Rectal smooth muscle tissue (tissue), 1 donor: ENCODE data around the gene FGF14.

Experiments used
- H3K27ac ChIP-seq: one replicate; pipeline ENCODE4 v1.7.0; 2013; ENCODE audit warnings: low read depth, low read length, inconsistent platforms
- H3K27me3 ChIP-seq: one replicate; pipeline ENCODE4 v1.7.0; 2013; ENCODE audit warnings: low read length; ENCODE audit not compliant: control insufficient read depth, insufficient read depth
- H3K36me3 ChIP-seq: one replicate; pipeline ENCODE4 v1.7.0; 2013; ENCODE audit warnings: low read length; ENCODE audit not compliant: control insufficient read depth, insufficient read depth
- H3K4me1 ChIP-seq: one replicate; pipeline ENCODE4 v1.7.0; 2013; ENCODE audit warnings: low read length; ENCODE audit not compliant: control insufficient read depth, insufficient read depth
- H3K4me3 ChIP-seq: one replicate; pipeline ENCODE4 v1.7.0; 2013; ENCODE audit warnings: low read length
- H3K9ac ChIP-seq: one replicate; pipeline ENCODE4 v1.7.0; 2013; ENCODE audit warnings: low read length

FGF14 gene

GRCh38 chr13:102295316-102296048, 106.4 kb downstream of the FGF14 start:
- no peaks in the 10 kb centered on the region for H3K27me3 ChIP-seq
- H3K27ac ChIP-seq = no peak overlapping the region
- H3K36me3 ChIP-seq = no peaks in the 10 kb centered on the region
- H3K4me1 ChIP-seq = no peaks in the 10 kb centered on the region
- no peak overlapping the region for H3K4me3 ChIP-seq
- no peak overlapping the region for H3K9ac ChIP-seq

GRCh38 chr13:102294407-102295018, 107.3 kb downstream of the FGF14 start:
- Histone ChIP-seq H3K4me3 (no peak overlapping the region), H3K9ac (no peak overlapping the region), H3K27ac (no peak overlapping the region), H3K27me3 (no peaks in the 10 kb centered on the region), H3K4me1 (no peaks in the 10 kb centered on the region), H3K36me3 (no peaks in the 10 kb centered on the region)

GRCh38 chr13:102293723-102294122, 108.1 kb downstream of the FGF14 start:
- Histone ChIP-seq H3K9ac (no peak overlapping the region), H3K27ac (no peak overlapping the region), H3K4me1 (no peaks in the 10 kb centered on the region), H3K36me3 (no peaks in the 10 kb centered on the region), H3K27me3 (no peaks in the 10 kb centered on the region), H3K4me3 (no peak overlapping the region)

- Histone ChIP-seq H3K9ac (no peak overlapping the region), H3K36me3 (no peaks in the 10 kb centered on the region), H3K27me3 (no peaks in the 10 kb centered on the region), H3K4me1 (no peaks in the 10 kb centered on the region), H3K4me3 (no peak overlapping the region), H3K27ac (no peak overlapping the region)
Measured at GRCh38 chr13:102291587-102292218, 110.1 kb downstream of the FGF14 start.

- no peaks in the 10 kb centered on the region for H3K4me1 ChIP-seq
- H3K36me3 ChIP-seq = no peaks in the 10 kb centered on the region
- no peak overlapping the region for H3K4me3 ChIP-seq
- H3K27me3 ChIP-seq = no peaks in the 10 kb centered on the region
- H3K9ac ChIP-seq = no peak overlapping the region
- no peak overlapping the region for H3K27ac ChIP-seq
Measured at GRCh38 chr13:102289606-102290005, 112.2 kb downstream of the FGF14 start.

GRCh38 chr13:102286326-102286725, 115.5 kb downstream of the FGF14 start:
- Histone ChIP-seq H3K9ac (no peak overlapping the region), H3K4me3 (no peak overlapping the region), H3K36me3 (no peaks in the 10 kb centered on the region), H3K27ac (no peak overlapping the region), H3K4me1 (no peaks in the 10 kb centered on the region), H3K27me3 (no peaks in the 10 kb centered on the region)

GRCh38 chr13:102280366-102280765, 121.5 kb downstream of the FGF14 start:
- H3K9ac ChIP-seq = no peak overlapping the region

GRCh38 chr13:102277286-102277685, 124.6 kb downstream of the FGF14 start:
- Histone ChIP-seq H3K27ac (no peak overlapping the region), H3K4me1 (peaks cover 5% of the 10 kb centered on the region), H3K36me3 (no peaks in the 10 kb centered on the region), H3K4me3 (no peak overlapping the region), H3K27me3 (no peaks in the 10 kb centered on the region), H3K9ac (no peak overlapping the region)

More at GRCh38 chr13:102280366-102280765, 121.5 kb downstream of the FGF14 start:
- no peaks in the 10 kb centered on the region for H3K27me3 ChIP-seq
- H3K36me3 ChIP-seq = no peaks in the 10 kb centered on the region
- no peak overlapping the region for H3K27ac ChIP-seq
- no peak overlapping the region for H3K4me3 ChIP-seq
- peaks cover 5% of the 10 kb centered on the region for H3K4me1 ChIP-seq

- no peak overlapping the region for H3K9ac ChIP-seq
Measured at GRCh38 chr13:102276404-102276803, 125.4 kb downstream of the FGF14 start.

GRCh38 chr13:102275969-102276368, 125.9 kb downstream of the FGF14 start:
- Histone ChIP-seq H3K4me1 (peaks cover 5% of the 10 kb centered on the region), H3K27me3 (no peaks in the 10 kb centered on the region), H3K27ac (no peak overlapping the region), H3K9ac (no peak overlapping the region), H3K4me3 (no peak overlapping the region), H3K36me3 (no peaks in the 10 kb centered on the region)

More at GRCh38 chr13:102276404-102276803, 125.4 kb downstream of the FGF14 start:
- no peak overlapping the region for H3K4me3 ChIP-seq
- H3K4me1 ChIP-seq = peaks cover 5% of the 10 kb centered on the region
- H3K36me3 ChIP-seq = no peaks in the 10 kb centered on the region
- H3K27me3 ChIP-seq = no peaks in the 10 kb centered on the region
- H3K27ac ChIP-seq = no peak overlapping the region

- no peak overlapping the region for H3K27ac ChIP-seq
- H3K9ac ChIP-seq = no peak overlapping the region
- H3K36me3 ChIP-seq = no peaks in the 10 kb centered on the region
- H3K27me3 ChIP-seq = no peaks in the 10 kb centered on the region
- no peak overlapping the region for H3K4me3 ChIP-seq
- H3K4me1 ChIP-seq = peaks cover 5% of the 10 kb centered on the region
Measured at GRCh38 chr13:102273111-102273510, 128.7 kb downstream of the FGF14 start.

- Histone ChIP-seq H3K27me3 (no peaks in the 10 kb centered on the region), H3K9ac (no peak overlapping the region), H3K36me3 (no peaks in the 10 kb centered on the region), H3K4me1 (no peaks in the 10 kb centered on the region), H3K4me3 (no peak overlapping the region), H3K27ac (no peak overlapping the region)
Measured at GRCh38 chr13:102267191-102267590, 134.7 kb downstream of the FGF14 start.
